ENCODE results near the gene ITPRIPL2.

ITPRIPL2 gene

GRCh38 chr16:19123535-19124178 is 9.9 kb downstream of the ITPRIPL2 start:
- no peak for DNase-seq

GRCh38 chr16:19126300-19126699 is 12.5 kb downstream of the ITPRIPL2 start:
- DNase-seq = no peak

GRCh38 chr16:19127205-19127604 is 13.4 kb downstream of the ITPRIPL2 start:
- no peak for DNase-seq

- DNase-seq = no peak
Measured at GRCh38 chr16:19127674-19128131, 13.9 kb downstream of the ITPRIPL2 start.

GRCh38 chr16:19128454-19129200 is 14.9 kb downstream of the ITPRIPL2 start:
- DNase-seq = no peak

GRCh38 chr16:19130385-19130784 is 16.6 kb downstream of the ITPRIPL2 start:
- no peak for DNase-seq

GRCh38 chr16:19130852-19131824 is 17.4 kb downstream of the ITPRIPL2 start:
- DNase-seq = no peak

GRCh38 chr16:19131825-19132218 is 18.1 kb downstream of the ITPRIPL2 start:
- no peak for DNase-seq

- DNase-seq = no peak
Measured at GRCh38 chr16:19132255-19132654, 18.5 kb downstream of the ITPRIPL2 start.

GRCh38 chr16:19132898-19133297 is 19.1 kb downstream of the ITPRIPL2 start:
- no peak for DNase-seq

- DNase-seq = no peak
Measured at GRCh38 chr16:19133600-19133999, 19.8 kb downstream of the ITPRIPL2 start.

GRCh38 chr16:19135201-19135842 is 21.6 kb downstream of the ITPRIPL2 start:
- DNase-seq = no peak

- DNase-seq = no peak
Measured at GRCh38 chr16:19135896-19136438, 22.2 kb downstream of the ITPRIPL2 start.

GRCh38 chr16:19136549-19137196 is 22.9 kb downstream of the ITPRIPL2 start:
- DNase-seq = no peak

- DNase-seq = no peak
Measured at GRCh38 chr16:19137201-19138128, 23.7 kb downstream of the ITPRIPL2 start.

- no peak for DNase-seq
Measured at GRCh38 chr16:19138601-19139000, 24.8 kb downstream of the ITPRIPL2 start.

- DNase-seq = no peak
Measured at GRCh38 chr16:19139436-19140091, 25.8 kb downstream of the ITPRIPL2 start.

- no peak for DNase-seq
Measured at GRCh38 chr16:19140396-19140795, 26.6 kb downstream of the ITPRIPL2 start.

- DNase-seq = no peak
Measured at GRCh38 chr16:19142939-19143598, 29.3 kb downstream of the ITPRIPL2 start.

GRCh38 chr16:19143599-19143956 is 29.8 kb downstream of the ITPRIPL2 start:
- DNase-seq = no peak

All from activated CD4-positive, alpha-beta T cell treated with anti-CD3 and anti-CD28 coated beads, Interleukin-2, amount 50 U/mL, for 1 hour (primary cell).